Activated effector memory CD4-positive, alpha-beta T cell treated with anti-CD3 and anti-CD28 coated beads, Interleukin-2, amount 50 U/mL, for 16 hours (primary cell): ENCODE measurements around the gene PLA2G15.
"Not testable (repeated sequence)": the region's sequence is repeated elsewhere in the genome, so short reads cannot be mapped to it uniquely, and the experiment has no call there.

Experiments used
- DNase-seq: peaks from one replicate; pipeline ENCODE4 v3.0.0-alpha.2; 2020

PLA2G15 gene

GRCh38 chr16:68281368-68282063, 36.3 kb downstream of the PLA2G15 start:
- DNase-seq, result no peak

GRCh38 chr16:68282064-68282452, 36.9 kb downstream of the PLA2G15 start:
- DNase-seq, result no peak

GRCh38 chr16:68283346-68283745, 38.2 kb downstream of the PLA2G15 start:
- DNase-seq, result no peak

- no peak for DNase-seq
Observed at GRCh38 chr16:68283801-68284598, 38.8 kb downstream of the PLA2G15 start.

- DNase-seq, result no peak
Observed at GRCh38 chr16:68284847-68285246, 39.7 kb downstream of the PLA2G15 start.

GRCh38 chr16:68285683-68286082, 40.5 kb downstream of the PLA2G15 start:
- DNase-seq, result no peak

- DNase-seq, result no peak
Observed at GRCh38 chr16:68286153-68287074, 41.2 kb downstream of the PLA2G15 start.

GRCh38 chr16:68287276-68288251, 42.4 kb downstream of the PLA2G15 start:
- peak; percentile 74 for DNase-seq

GRCh38 chr16:68288252-68288650, 43.1 kb downstream of the PLA2G15 start:
- DNase-seq, result no peak

- DNase-seq, result not testable (repeated sequence)
Observed at GRCh38 chr16:68288796-68289195, 43.6 kb downstream of the PLA2G15 start.

GRCh38 chr16:68289202-68289601, 44.0 kb downstream of the PLA2G15 start:
- DNase-seq, result no peak

GRCh38 chr16:68289621-68290329, 44.6 kb downstream of the PLA2G15 start:
- peak; percentile 78 for DNase-seq

- DNase-seq, result peak; percentile 45
Observed at GRCh38 chr16:68290450-68290849, 45.3 kb downstream of the PLA2G15 start.

GRCh38 chr16:68291227-68291626, 46.1 kb downstream of the PLA2G15 start:
- peak; percentile 55 for DNase-seq

- peak; percentile 38 for DNase-seq
Observed at GRCh38 chr16:68292425-68292824, 47.3 kb downstream of the PLA2G15 start.

- DNase-seq, result no peak
Observed at GRCh38 chr16:68296291-68296690, 51.1 kb downstream of the PLA2G15 start.

GRCh38 chr16:68296693-68297092, 51.5 kb downstream of the PLA2G15 start:
- DNase-seq, result no peak

- DNase-seq, result no peak
Observed at GRCh38 chr16:68297908-68298307, 52.7 kb downstream of the PLA2G15 start.

- DNase-seq, result peak; percentile 14
Observed at GRCh38 chr16:68298312-68298711, 53.1 kb downstream of the PLA2G15 start.

GRCh38 chr16:68298907-68299561, 53.9 kb downstream of the PLA2G15 start:
- DNase-seq, result no peak
